GM12891 (cell line): ENCODE measurements around the gene PGGHG.

Experiments used
- DNase-seq: peaks from one replicate; pipeline ENCODE4 v3.0.0; 2011; ENCODE audit warnings: low spot score; ENCODE audit not compliant: insufficient read length
- FAIRE-seq: peaks from 2 replicates; lab custom pipeline; 2011; peaks lifted over from hg19 to GRCh38; lab: Jason Lieb, UNC
- PAX5 ChIP-seq: IDR thresholded peaks from 2 replicates; pipeline ENCODE4 v1.6.1; 2011; ENCODE audit warnings: low read length, moderate library complexity, mild to moderate bottlenecking; ENCODE audit not compliant: insufficient read depth, severe bottlenecking
- POLR2A ChIP-seq: IDR thresholded peaks from 2 replicates; pipeline ENCODE4 v1.6.1; 2011; ENCODE audit warnings: low read depth, low read length, control low read depth
- POLR2AphosphoS5 ChIP-seq: IDR thresholded peaks from 2 replicates; pipeline ENCODE4 v1.6.1; 2011; ENCODE audit warnings: low read depth, low read length, control low read depth
- POU2F2 ChIP-seq: IDR thresholded peaks from 2 replicates; pipeline ENCODE4 v1.6.1; 2011; ENCODE audit warnings: low read depth, mild to moderate bottlenecking, control low read depth, low read length, moderate library complexity
- SPI1 ChIP-seq: IDR thresholded peaks from 2 replicates; pipeline ENCODE4 v1.6.1; 2011; ENCODE audit warnings: low read depth, low read length, control low read depth
- TAF1 ChIP-seq: IDR thresholded peaks from 2 replicates; pipeline ENCODE4 v1.6.1; 2011; ENCODE audit warnings: low read depth, low read length, control low read depth

The PGGHG gene

DNA sequence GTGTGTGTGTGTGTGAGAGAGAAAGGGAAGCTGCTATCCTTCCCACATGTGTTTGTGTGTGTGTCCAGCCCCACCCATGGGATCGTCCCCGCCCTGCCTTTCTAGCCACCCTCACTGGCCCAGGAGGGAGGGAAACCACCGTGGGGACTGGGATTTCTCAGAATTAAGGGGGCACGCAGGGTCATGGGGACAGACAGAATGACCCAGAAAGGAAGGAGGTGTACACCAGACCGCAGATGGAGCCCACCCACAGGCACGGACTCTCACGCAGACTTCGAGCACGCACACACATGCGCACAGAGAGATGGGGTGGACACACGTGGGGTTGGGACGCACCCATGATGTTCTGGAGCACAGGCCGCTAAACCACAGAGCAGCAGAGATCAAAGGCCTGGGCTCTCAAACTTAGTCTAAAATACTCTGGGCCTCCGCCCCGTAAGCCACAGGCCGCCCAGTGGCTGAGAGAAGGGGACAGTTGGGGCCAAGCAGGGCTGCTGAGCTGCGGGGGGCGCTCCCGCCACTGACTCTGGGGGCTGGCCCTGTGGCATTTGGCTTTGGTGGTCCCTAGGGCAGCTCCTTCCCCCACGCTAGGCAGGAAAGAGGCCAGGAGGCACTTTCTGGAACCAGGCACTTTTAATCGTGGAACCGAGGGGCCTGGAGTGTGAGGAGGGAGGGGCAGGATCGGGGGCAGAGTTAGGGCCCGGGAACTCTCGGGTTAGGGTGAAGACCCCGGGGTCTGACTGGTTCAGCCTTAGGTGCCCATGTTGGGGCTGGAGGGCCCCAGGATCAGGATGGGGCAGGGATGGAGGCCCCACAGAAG, 8.9 kb downstream of the PGGHG start:
- DNase-seq (no peak), FAIRE-seq (no peak)
- no peak for TF ChIP-seq POLR2A
- TF ChIP-seq PAX5: no peak
- no peak for TF ChIP-seq SPI1
- no peak for TF ChIP-seq TAF1
- TF ChIP-seq POLR2AphosphoS5: no peak
- TF ChIP-seq POU2F2: no peak

DNA sequence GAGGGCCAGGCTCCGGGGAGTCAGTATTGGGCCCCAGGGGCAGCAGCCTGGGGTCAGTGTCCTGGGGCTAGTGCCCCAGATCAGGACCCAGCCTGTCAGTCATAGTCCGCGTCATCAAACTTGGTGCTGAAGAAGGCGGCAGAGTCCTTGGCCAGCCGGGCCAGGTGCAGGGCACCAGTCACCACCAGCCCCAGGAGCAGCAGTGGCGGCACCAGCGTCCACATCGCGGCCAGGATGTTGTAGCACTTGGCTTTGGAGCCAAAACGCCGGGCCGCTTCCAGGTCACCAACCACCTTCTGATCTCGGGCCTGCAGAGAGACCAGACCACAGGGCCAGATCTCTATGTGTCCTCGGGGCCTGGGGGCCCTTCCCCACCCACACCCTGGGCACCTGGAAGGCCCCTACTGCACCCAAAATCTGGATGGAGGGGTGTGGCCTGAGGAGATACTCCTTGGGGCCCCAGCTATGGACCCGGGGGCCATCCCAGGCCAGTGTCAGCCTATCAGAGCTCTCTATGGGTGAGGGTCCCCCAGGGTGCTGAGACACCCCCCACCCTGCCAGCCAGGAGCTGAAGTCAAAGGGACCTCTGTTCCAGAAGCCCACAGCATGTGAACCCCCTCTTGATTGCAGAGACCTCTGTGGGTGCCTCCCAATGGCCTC, 9.6 kb downstream of the PGGHG start:
- FAIRE-seq (no peak), DNase-seq (no peak)
- TF ChIP-seq POLR2A (no peak), SPI1 (no peak), PAX5 (no peak), TAF1 (no peak), POLR2AphosphoS5 (no peak)

DNA sequence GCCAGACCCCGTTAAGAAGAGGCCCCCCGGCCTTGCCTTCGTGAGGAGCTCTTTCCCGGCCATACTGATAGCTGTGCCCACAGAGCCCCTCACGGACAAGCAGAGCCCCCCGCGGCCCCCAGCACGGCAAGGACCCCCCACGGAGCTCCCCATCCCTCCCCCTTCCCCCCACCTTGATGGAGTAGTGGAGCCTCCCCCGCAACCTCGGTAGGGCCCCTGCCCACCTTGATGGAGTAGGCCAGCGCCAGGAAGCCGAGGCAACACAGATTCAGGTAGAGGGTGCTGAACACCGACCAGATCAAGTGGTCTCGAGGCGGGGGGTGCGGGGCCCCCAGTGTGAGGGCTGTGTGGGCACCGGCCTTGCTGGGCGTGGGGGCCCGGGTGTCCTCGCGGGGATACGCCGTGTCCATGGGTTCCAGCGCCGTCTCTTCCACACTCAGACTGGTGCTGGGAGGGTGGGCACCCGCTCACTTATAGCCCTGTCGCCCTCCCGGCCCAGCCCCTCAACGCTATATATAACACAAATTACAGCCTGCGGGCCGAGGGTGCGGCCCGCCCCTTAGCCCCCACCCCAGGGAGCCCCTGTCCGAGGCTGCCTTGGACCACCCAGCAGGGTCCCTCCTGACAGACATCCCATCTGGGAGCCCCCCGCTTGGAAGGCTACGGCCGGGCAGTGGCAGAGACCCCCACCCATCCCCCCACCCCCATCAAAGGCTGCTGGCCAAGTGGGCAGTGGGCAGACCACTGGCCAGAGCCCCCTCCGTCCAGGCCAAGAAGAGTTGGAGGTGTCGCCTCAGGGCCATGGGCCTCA, 10.4 kb downstream of the PGGHG start, which contains the start of gene IFITM5:
TSS of gene IFITM5 (minus strand) at position 446 of the 811 bp plus-strand sequence. CDS start at position 410, 36 bp downstream.
- no peak for DNase-seq
- no peak for FAIRE-seq
- TF ChIP-seq POLR2A (no peak), TAF1 (no peak), POU2F2 (no peak), SPI1 (no peak), PAX5 (no peak)

DNA sequence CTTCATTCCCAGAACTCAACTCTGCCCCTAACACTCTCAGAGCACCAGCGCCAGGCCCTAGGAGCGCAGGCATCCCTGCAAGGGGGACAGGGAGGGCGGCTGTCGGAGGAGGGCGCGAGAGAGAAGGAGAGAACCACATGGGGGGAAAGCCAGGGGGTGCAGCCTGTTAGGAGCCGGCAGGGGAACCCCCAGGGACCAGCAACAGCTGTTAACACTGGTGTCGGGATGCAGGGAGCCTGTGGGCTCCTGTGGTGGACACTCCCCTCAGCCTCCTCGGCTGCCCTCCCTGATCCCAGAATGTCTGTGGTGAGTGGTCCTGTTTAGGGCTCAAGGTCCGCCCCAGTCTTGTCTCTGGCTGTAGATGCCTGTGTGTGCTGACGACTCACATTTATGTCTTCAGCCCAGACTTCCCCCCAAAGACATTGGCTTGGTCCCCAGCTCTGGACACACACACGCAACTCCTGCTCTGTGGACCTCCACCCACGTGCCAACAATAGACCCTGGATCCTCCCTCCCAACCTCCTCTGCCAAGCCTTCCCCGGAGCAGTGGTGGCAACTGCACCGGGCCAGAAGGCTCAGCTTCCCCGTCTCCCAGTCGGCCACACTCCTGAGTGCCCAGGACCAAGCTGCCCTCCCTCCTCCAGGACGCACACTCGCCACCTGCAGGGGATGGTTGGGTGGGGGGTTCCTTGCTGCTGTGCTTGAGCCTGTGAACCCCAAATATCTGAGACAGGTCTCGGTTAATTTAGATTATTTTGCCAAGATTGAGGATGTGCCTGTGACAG, 11.2 kb downstream of the PGGHG start:
- TF ChIP-seq POLR2A (no peak), TAF1 (no peak), SPI1 (no peak), POU2F2 (no peak), POLR2AphosphoS5 (no peak), PAX5 (no peak)
- DNase-seq (no peak), FAIRE-seq (peak; percentile 9)

DNA sequence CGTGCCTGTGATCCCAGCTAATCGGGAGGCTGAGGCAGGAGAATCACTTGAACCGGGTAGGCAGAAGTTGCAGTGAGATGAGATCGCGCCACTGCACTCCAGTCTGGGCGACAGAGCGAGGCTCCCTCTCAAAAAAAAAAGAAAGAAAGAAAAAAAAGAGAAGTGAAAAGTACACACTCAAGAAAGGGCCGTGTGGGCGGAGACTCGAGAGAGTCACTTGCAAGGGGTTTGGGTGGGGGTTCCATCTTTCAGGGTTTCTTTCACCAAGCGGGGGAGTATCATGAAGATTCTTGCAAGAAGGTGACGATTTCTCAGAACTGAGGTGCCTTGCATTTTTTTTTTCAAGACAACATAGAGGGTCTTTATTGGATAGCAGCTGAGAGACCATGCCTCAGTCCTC, 14.4 kb downstream of the PGGHG start:
- FAIRE-seq (no peak), DNase-seq (no peak)
- TF ChIP-seq POLR2AphosphoS5 (no peak), SPI1 (peak; percentile 92), POU2F2 (no peak; the same call in 1 of the 2 replicates), PAX5 (no peak), TAF1 (no peak)

DNA sequence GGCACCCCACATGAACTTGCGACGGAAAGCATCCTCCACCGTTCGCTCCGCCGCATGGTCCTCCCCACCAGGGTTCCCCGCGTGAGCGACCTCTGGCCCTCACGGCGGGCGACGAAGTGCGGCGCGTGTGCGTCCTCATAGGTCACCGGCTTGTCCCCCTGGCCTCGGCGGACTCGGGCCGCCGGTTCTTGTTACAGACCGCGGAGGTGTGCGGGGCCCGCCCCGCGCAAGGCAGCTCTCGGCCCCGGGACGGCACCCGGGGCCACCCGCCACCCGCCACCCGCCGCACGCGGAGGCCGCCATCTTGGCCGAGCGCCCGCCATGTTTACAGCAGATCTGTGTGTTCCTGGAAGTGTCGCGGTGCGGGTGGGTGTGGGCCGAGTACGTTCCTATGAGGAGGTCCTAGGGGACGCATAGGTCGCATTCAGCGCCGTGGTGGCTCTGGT, 15.2 kb downstream of the PGGHG start:
- FAIRE-seq (no peak), DNase-seq (no peak)
- TF ChIP-seq POLR2AphosphoS5: no peak
- no peak for TF ChIP-seq TAF1
- no peak for TF ChIP-seq POLR2A
- TF ChIP-seq POU2F2: no peak
- TF ChIP-seq SPI1: no peak

DNA sequence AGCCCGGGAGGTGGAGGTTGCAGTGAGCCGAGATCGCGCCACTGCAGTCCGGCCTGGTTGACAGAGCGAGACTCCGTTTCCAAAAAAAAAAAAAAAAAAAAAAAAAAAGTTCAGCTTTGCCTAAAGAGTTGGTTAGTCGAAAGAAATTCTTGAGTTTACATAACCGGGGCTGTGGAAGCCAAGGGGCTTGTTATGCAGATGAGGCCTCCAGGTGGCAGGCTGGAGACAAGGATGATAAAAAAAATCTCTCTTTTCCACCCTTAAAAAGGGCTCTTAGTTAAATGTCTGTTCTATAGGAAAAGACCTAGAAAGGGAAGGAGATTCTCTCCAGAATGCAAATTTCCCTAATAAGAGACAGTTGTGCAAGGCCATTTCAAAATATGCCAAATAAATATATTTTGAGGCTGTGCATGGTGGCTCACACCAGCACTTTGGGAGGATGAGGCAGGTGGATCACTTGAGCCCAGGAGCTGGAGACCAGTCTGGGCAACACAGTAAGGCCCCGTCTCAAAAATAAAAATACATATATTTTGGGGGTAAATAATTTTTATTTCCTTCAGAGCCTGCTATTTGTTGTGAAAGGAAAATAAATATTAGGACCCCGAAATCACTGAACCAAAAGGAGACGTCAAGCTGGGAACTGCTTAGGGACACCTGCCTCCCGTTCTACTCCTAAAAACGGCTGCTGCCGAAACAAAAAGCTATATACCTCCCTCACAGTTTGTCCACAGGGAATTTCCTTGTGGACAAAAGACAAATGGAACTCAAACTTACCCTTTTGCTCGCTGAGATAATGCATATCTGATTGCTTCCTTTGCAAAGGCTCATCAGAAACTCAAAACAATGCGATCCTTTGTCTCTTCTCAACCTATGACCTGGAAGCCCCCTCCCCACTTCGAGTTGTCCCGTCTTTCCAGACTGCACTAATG, 16.3 kb downstream of the PGGHG start:
- DNase-seq (no peak), FAIRE-seq (no peak)
- TF ChIP-seq POU2F2 (no peak), POLR2A (no peak), SPI1 (no peak), POLR2AphosphoS5 (no peak), TAF1 (no peak), PAX5 (no peak)

DNA sequence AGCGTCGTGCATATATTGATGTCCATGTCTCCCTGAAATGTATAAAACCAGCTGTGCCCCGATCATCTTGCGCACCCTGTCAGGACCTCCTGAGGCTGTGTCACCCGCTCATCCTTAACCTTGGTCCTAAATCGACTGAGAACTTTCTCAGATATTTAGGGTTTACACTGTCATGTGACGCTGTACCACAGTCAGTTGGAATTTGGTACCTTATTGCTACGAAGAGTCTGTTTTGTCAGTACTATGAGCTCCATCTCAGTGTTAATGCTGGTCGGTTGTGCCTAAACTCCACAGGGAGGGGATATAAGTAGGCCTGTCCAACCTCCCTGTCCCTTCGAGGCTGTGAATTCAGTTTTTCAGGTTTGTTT, 16.9 kb downstream of the PGGHG start:
- FAIRE-seq (no peak), DNase-seq (no peak)
- TF ChIP-seq POLR2A: no peak
